H1 (cell line): ENCODE results near the gene DCUN1D2. TPM values are rescaled to one million over a fixed set of nuclear protein-coding genes. Genes with fewer than 3 reads are reported as not detected.

ENCODE experiments used
- CTCF ChIA-PET: fragments of 300-600 bp; sonication (Branson Sonifier 250); formaldehyde crosslinking; loops from one replicate; lab custom pipeline; 2021; ENCODE audit not compliant: partially characterized antibody; lab: Charles Lee
- POLR2A ChIA-PET: fragments of 300-600 bp; sonication (Branson Sonifier 250); formaldehyde crosslinking; loops from one replicate; lab custom pipeline; 2021; ENCODE audit warnings: inconsistent platforms; ENCODE audit not compliant: partially characterized antibody; lab: Charles Lee
- DNase-seq, 2 experiments: peaks; one replicate each; pipeline versions ENCODE4 v3.0.0 to v3.0.0-alpha.2; 2010 to 2022; ENCODE audit warnings: low spot score in 2 of 2, low read depth in 1 of 2, mixed read lengths in 1 of 2
- FAIRE-seq: peaks from 2 replicates; lab custom pipeline; 2011; peaks lifted over from hg19 to GRCh38; lab: Jason Lieb, UNC
- H2AFZ ChIP-seq: 2 replicates; pipeline ENCODE4 v1.8.1; 2012; ENCODE audit warnings: low read length, inconsistent platforms
- H2AK5ac ChIP-seq: 2 replicates; pipeline ENCODE4 v1.6.1; 2013; ENCODE audit warnings: low read depth, low read length
- H2BK120ac ChIP-seq: replicated peaks from 2 replicates; pipeline ENCODE3; 2013; ENCODE audit warnings: low read depth, low read length, inconsistent platforms
- H2BK12ac ChIP-seq: 2 replicates; pipeline ENCODE4 v1.6.1; 2013; ENCODE audit warnings: low read depth, low read length
- H2BK15ac ChIP-seq: 2 replicates; pipeline ENCODE4 v1.6.1; 2013; ENCODE audit warnings: low read length
- H2BK20ac ChIP-seq: 2 replicates; pipeline ENCODE4 v1.6.1; 2013; ENCODE audit warnings: low read length
- H2BK5ac ChIP-seq: 2 replicates; pipeline ENCODE4 v1.6.1; 2013; ENCODE audit warnings: low read depth, low read length
- H3K14ac ChIP-seq: 2 replicates; pipeline ENCODE4 v1.6.1; 2013; ENCODE audit warnings: inconsistent platforms; ENCODE audit not compliant: insufficient read length
- H3K18ac ChIP-seq: 2 replicates; pipeline ENCODE4 v1.6.1; 2013; ENCODE audit warnings: low read length; ENCODE audit errors: extremely low read depth
- H3K23ac ChIP-seq: 2 replicates; pipeline ENCODE4 v1.6.1; 2013; ENCODE audit warnings: inconsistent platforms; ENCODE audit not compliant: insufficient read length
- H3K23me2 ChIP-seq: 2 replicates; pipeline ENCODE4 v1.6.1; 2013; ENCODE audit warnings: low read depth, low read length
- H3K27ac ChIP-seq: 2 replicates; pipeline ENCODE4 v1.6.1; 2011; ENCODE audit warnings: low read depth, low read length, inconsistent platforms
- H3K27me3 ChIP-seq, 4 experiments: replicated peaks in 1 of 4; 1 replicate in 1 of 4; 2 replicates in 3 of 4; pipeline versions ENCODE4 v1.6.1 to v1.8.1; 2011 to 2013; ENCODE audit warnings: low read length in 3 of 4, mild to moderate bottlenecking in 3 of 4, inconsistent platforms in 2 of 4, mixed read lengths in 2 of 4, moderate library complexity in 1 of 4; ENCODE audit not compliant: control insufficient read depth in 3 of 4, insufficient read depth in 3 of 4; ENCODE audit errors: extremely low read depth in 1 of 4
- H3K36me3 ChIP-seq, 4 experiments: 2 replicates each; pipeline versions ENCODE4 v1.6.1 to v1.8.1; 2011 to 2013; ENCODE audit warnings: mild to moderate bottlenecking in 4 of 4, low read length in 3 of 4, moderate library complexity in 2 of 4, control low read depth in 1 of 4, inconsistent platforms in 1 of 4; ENCODE audit not compliant: insufficient read depth in 4 of 4, control insufficient read depth in 2 of 4
- H3K4ac ChIP-seq: replicated peaks from 2 replicates; pipeline ENCODE3; 2013; ENCODE audit warnings: low read length, low read depth, mixed read lengths, inconsistent platforms; ENCODE audit not compliant: insufficient read length
- H3K4me1 ChIP-seq, 4 experiments: replicated peaks in 1 of 4; 1 replicate in 1 of 4; 2 replicates in 3 of 4; pipeline versions ENCODE4 v1.6.1 to v1.8.1; 2011 to 2013; ENCODE audit warnings: low read length in 3 of 4, inconsistent platforms in 2 of 4, mixed read lengths in 1 of 4; ENCODE audit not compliant: insufficient read depth in 4 of 4, control insufficient read depth in 3 of 4
- H3K4me2 ChIP-seq, 2 experiments: 2 replicates each; pipeline versions ENCODE4 v1.6.1 to v1.8.1; 2011 to 2013; ENCODE audit warnings: low read depth in 2 of 2, low read length in 2 of 2, control low read depth in 1 of 2, inconsistent platforms in 1 of 2, mild to moderate bottlenecking in 1 of 2; ENCODE audit not compliant: insufficient read depth in 1 of 2
- H3K4me3 ChIP-seq, 4 experiments: fragments of 200-600, 300-600 bp in 1 of 4; sonication (generic), shearing (Covaris generic), sonication (Bioruptor Twin) in 1 of 4; 2 replicates each; pipeline versions ENCODE4 v1.5.1 to v1.8.1; 2011 to 2016; ENCODE audit warnings: low read length in 4 of 4, low read depth in 3 of 4, control low read depth in 2 of 4, inconsistent platforms in 2 of 4, mild to moderate bottlenecking in 2 of 4, mixed read lengths in 1 of 4, moderate library complexity in 1 of 4; ENCODE audit not compliant: insufficient read depth in 2 of 4; ENCODE audit errors: extremely low read depth in 1 of 4
- H3K56ac ChIP-seq: replicated peaks from 2 replicates; pipeline ENCODE3; 2013; ENCODE audit warnings: low read depth, mild to moderate bottlenecking, mixed read lengths, low read length, inconsistent platforms; ENCODE audit not compliant: insufficient read length
- H3K79me1 ChIP-seq: 2 replicates; pipeline ENCODE4 v1.6.1; 2013; ENCODE audit warnings: low read depth, low read length, control low read depth
- H3K79me2 ChIP-seq, 2 experiments: 2 replicates each; pipeline versions ENCODE4 v1.6.1 to v1.8.1; 2012 to 2013; ENCODE audit warnings: low read length in 2 of 2, mild to moderate bottlenecking in 2 of 2, inconsistent platforms in 1 of 2; ENCODE audit not compliant: insufficient read depth in 2 of 2, control insufficient read depth in 1 of 2
- H3K9ac ChIP-seq, 4 experiments: replicated peaks in 1 of 4; 1 replicate in 1 of 4; 2 replicates in 3 of 4; pipeline versions ENCODE4 v1.6.1 to v1.8.1; 2011 to 2013; ENCODE audit warnings: low read depth in 3 of 4, low read length in 3 of 4, control low read depth in 2 of 4, mild to moderate bottlenecking in 2 of 4, moderate library complexity in 2 of 4, inconsistent platforms in 1 of 4; ENCODE audit errors: extremely low read depth in 1 of 4
- H3K9me3 ChIP-seq, 2 experiments: 2 replicates each; pipeline versions ENCODE4 v1.6.1 to v1.8.1; 2012 to 2013; ENCODE audit warnings: mild to moderate bottlenecking in 2 of 2, moderate library complexity in 2 of 2, control low read depth in 1 of 2, inconsistent platforms in 1 of 2, low read depth in 1 of 2, low read length in 1 of 2, mixed read lengths in 1 of 2; ENCODE audit not compliant: insufficient read depth in 2 of 2
- H4K20me1 ChIP-seq, 2 experiments: replicated peaks in 1 of 2; 2 replicates each; pipeline versions ENCODE3 to v1.8.1; 2011 to 2013; ENCODE audit warnings: inconsistent platforms in 2 of 2, low read length in 2 of 2, mild to moderate bottlenecking in 1 of 2; ENCODE audit not compliant: insufficient read depth in 2 of 2, control insufficient read depth in 1 of 2
- H4K5ac ChIP-seq: 2 replicates; pipeline ENCODE4 v1.6.1; 2013; ENCODE audit warnings: low read length, low read depth, mixed read lengths, inconsistent platforms; ENCODE audit not compliant: insufficient read length
- H4K8ac ChIP-seq: 2 replicates; pipeline ENCODE4 v1.8.0; 2013; ENCODE audit warnings: mild to moderate bottlenecking, moderate library complexity, low read length, inconsistent platforms; ENCODE audit not compliant: insufficient read depth; ENCODE audit errors: extremely low read depth
- H4K91ac ChIP-seq: replicated peaks from 2 replicates; pipeline ENCODE3; 2013; ENCODE audit warnings: low read length, mixed read lengths, inconsistent platforms; ENCODE audit not compliant: insufficient read length
- NANOG ChIP-seq: IDR thresholded peaks from 2 replicates; pipeline ENCODE4 v1.6.1; 2011; ENCODE audit warnings: low read length, low read depth, mild to moderate bottlenecking, inconsistent platforms; ENCODE audit not compliant: insufficient read depth, poor library complexity, severe bottlenecking
- PHF8 ChIP-seq: fragments of 200-600 bp; sonication (generic); conservative IDR thresholded peaks from 2 replicates; pipeline ENCODE4 v1.7.1; 2012; ENCODE audit warnings: low read depth, mild to moderate bottlenecking, inconsistent platforms, low read length, moderate library complexity
- TAF1 ChIP-seq: IDR thresholded peaks from 2 replicates; pipeline ENCODE4 v1.6.1; 2011; ENCODE audit warnings: mild to moderate bottlenecking, low read depth, low read length
- WGBS, 2 experiments: shearing (Covaris generic) in 1 of 2; methylation state at CpG; one replicate each; pipeline versions ENCODE4 v1.1.6 to v1.1.7; 2013 to 2015; ENCODE audit warnings: low lambda C conversion rate in 2 of 2, mixed read lengths in 2 of 2, inconsistent platforms in 1 of 2, low coverage in 1 of 2, missing lambda C conversion rate in 1 of 2; ENCODE audit not compliant: insufficient replicate concordance in 2 of 2, insufficient coverage in 1 of 2, insufficient read length in 1 of 2; ENCODE audit errors: extremely low coverage in 1 of 2, missing lambda C conversion rate in 1 of 2; 5-methylcytosine and 5-hydroxymethylcytosine counted together
- polyA plus RNA-seq, 7 experiments: library from polyadenylated mRNA; depleted of rRNA in 3 of 7; stranded (reverse) in 5 of 7; unstranded in 2 of 7; fragments of >200 nt in 5 of 7; fragments of 200-250 nt in 2 of 7; gene quantifications; 1 replicate in 5 of 7; 2 replicates in 1 of 7; 4 replicates in 1 of 7; pipeline versions ENCODE4 v1.2.1 to v1.2.3, GENCODE V29; 2011 to 2013; ENCODE audit warnings: missing spikeins in 2 of 7, mixed read lengths in 2 of 7
- total RNA-seq: library from RNA; stranded (reverse); fragmentation: NEBNext Ultra II Directional; extraction: Animal tissue kit (Norgen Biotek cat#: 25700); gene quantifications from 2 replicates; pipeline ENCODE4 v1.2.1, GENCODE V29; 2021

The DCUN1D2 gene
- total and polyA plus RNA-seq, 2 of the 8 experiments (the other 6 are each of a cell fraction or from before 2014, with no cell fraction given): 19.5 to 35.3 TPM

DNA sequence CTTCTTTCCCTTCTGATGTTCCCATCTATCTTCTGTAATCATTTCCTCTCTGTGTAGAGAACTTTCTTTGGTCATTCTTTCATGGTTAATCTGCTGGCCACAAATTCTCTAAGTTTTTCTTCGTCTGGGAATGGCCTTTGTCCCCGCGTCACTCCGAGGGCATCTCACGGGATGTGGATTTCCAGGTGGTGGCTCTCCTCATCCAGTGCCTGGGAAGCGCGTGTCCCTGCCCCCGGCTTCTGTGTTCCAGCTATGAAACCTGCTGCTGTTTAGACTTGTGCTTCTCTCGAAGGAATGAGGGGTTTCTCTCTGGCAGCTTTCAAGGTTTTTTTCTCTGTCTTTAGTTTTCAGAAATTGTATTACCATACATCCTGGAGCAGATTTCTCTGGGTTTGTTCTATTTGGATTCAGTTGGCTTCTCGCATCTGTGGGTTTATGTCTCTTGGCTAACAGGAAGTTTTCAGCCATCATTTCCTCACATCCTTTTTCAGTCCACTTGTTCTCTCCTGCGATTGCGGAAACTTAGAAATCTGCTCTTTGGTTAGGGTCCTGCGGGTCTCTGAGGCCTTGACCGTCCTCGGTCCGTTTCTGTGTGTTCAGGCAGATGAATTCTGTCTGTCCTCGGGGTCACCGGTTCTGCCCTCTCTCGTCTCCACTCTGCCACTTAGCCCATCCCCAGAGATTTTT is 36.9 kb upstream of the DCUN1D2 start:
- no peak overlapping the region for H3K14ac ChIP-seq
- peaks cover 0 to 13% (median 8%) of the 10 kb centered on the region in 4 experiments; a peak in 6 of 7 replicates for H3K4me1 ChIP-seq
- no peak for FAIRE-seq
- WGBS, 2 experiments: 91% methylated on average over 19 of the region's 19 CpGs; no CpG with 5 or more reads in 1 of the 2 experiments
- H2BK120ac ChIP-seq: no peak overlapping the region
- H3K4ac ChIP-seq: no peak overlapping the region
- DNase-seq: no peak
- H3K56ac ChIP-seq: no peak overlapping the region
- no peak overlapping the region for H3K9ac ChIP-seq
- H2BK20ac ChIP-seq: no peak overlapping the region
- peaks cover 10 to 18% of the 10 kb centered on the region in 2 experiments for H4K20me1 ChIP-seq
- peaks cover 0 to 22% (median 13%) of the 10 kb centered on the region in 4 experiments; a peak in 7 of 8 replicates for H3K36me3 ChIP-seq
- no peak overlapping the region for H2BK5ac ChIP-seq
- H4K91ac ChIP-seq: no peak overlapping the region
- TF ChIP-seq TAF1 (no peak), NANOG (no peak), PHF8 (no peak)
- ChIA-PET CTCF (no interaction called here), POLR2A (no interaction called here)
- H3K4me2 ChIP-seq: no peak overlapping the region
- H4K5ac ChIP-seq: no peak overlapping the region
- H3K79me1 ChIP-seq: no peaks in the 10 kb centered on the region
- no peak overlapping the region for H3K27ac ChIP-seq
- H3K23ac ChIP-seq: no peak overlapping the region
- peaks cover 2% of the 10 kb centered on the region for H3K23me2 ChIP-seq
- no peak overlapping the region for H3K4me3 ChIP-seq
- H3K9me3 ChIP-seq: no peaks in the 10 kb centered on the region
- H3K79me2 ChIP-seq: no peaks in the 10 kb centered on the region
- H2AFZ ChIP-seq: no peak overlapping the region
- H2BK12ac ChIP-seq: no peak overlapping the region
- H2AK5ac ChIP-seq: no peak overlapping the region
- H4K8ac ChIP-seq: no peak overlapping the region
- H2BK15ac ChIP-seq: no peak overlapping the region
- no peaks in the 10 kb centered on the region for H3K27me3 ChIP-seq
- no peak overlapping the region for H3K18ac ChIP-seq
